Mesendoderm (in vitro differentiated cells): ENCODE data around the gene SLC24A4.

ENCODE experiments used
- DNase-seq: peaks from one replicate; pipeline ENCODE4 v3.0.0; 2013
- H2AK5ac ChIP-seq: 2 replicates; pipeline ENCODE4 v1.6.1; 2013; ENCODE audit warnings: low read length, inconsistent platforms
- H2BK120ac ChIP-seq: 2 replicates; pipeline ENCODE4 v1.6.1; 2013; ENCODE audit warnings: low read depth, mild to moderate bottlenecking, low read length, moderate library complexity, mixed read lengths
- H2BK15ac ChIP-seq: replicated peaks from 2 replicates; pipeline ENCODE4 v1.6.1; 2013; ENCODE audit warnings: low read depth, mild to moderate bottlenecking, moderate library complexity
- H2BK5ac ChIP-seq: 2 replicates; pipeline ENCODE4 v1.6.1; 2013; ENCODE audit warnings: low read length, inconsistent platforms
- H3K18ac ChIP-seq: 2 replicates; pipeline ENCODE4 v1.6.1; 2013; ENCODE audit warnings: mild to moderate bottlenecking, low read length, mixed read lengths
- H3K23ac ChIP-seq: one replicate; pipeline ENCODE4 v1.6.1; 2013; ENCODE audit warnings: low read length
- H3K27ac ChIP-seq: 2 replicates; pipeline ENCODE4 v1.5.1; 2013; ENCODE audit warnings: low read depth, mild to moderate bottlenecking, inconsistent platforms, low read length, moderate library complexity
- H3K27me3 ChIP-seq: 2 replicates; pipeline ENCODE4 v1.6.1; 2013; ENCODE audit warnings: low read length, control low read depth, mild to moderate bottlenecking, inconsistent platforms; ENCODE audit not compliant: insufficient read depth, poor library complexity
- H3K36me3 ChIP-seq: 2 replicates; pipeline ENCODE4 v1.6.1; 2013; ENCODE audit warnings: low read length, inconsistent platforms; ENCODE audit not compliant: control insufficient read depth, insufficient read depth
- H3K4ac ChIP-seq: one replicate; pipeline ENCODE4 v1.6.1; 2013; ENCODE audit warnings: low read depth, mild to moderate bottlenecking, low read length, moderate library complexity
- H3K4me1 ChIP-seq: 2 replicates; pipeline ENCODE4 v1.6.1; 2013; ENCODE audit warnings: low read depth, low read length, inconsistent platforms; ENCODE audit not compliant: control insufficient read depth
- H3K4me2 ChIP-seq: 2 replicates; pipeline ENCODE4 v1.6.1; 2013; ENCODE audit warnings: low read length
- H3K4me3 ChIP-seq: 2 replicates; pipeline ENCODE4 v1.5.1; 2013; ENCODE audit warnings: mild to moderate bottlenecking, low read length
- H3K56ac ChIP-seq: one replicate; pipeline ENCODE4 v1.6.1; 2013; ENCODE audit warnings: low read length
- H3K79me1 ChIP-seq: 2 replicates; pipeline ENCODE4 v1.6.1; 2013; ENCODE audit warnings: low read length, inconsistent platforms
- H3K79me2 ChIP-seq: 2 replicates; pipeline ENCODE4 v1.6.1; 2013; ENCODE audit warnings: mild to moderate bottlenecking, low read length; ENCODE audit not compliant: control insufficient read depth, insufficient read depth
- H3K9ac ChIP-seq: 2 replicates; pipeline ENCODE4 v1.6.1; 2013; ENCODE audit warnings: low read length, inconsistent platforms
- H4K5ac ChIP-seq: one replicate; pipeline ENCODE4 v1.6.1; 2013; ENCODE audit warnings: low read length
- H4K8ac ChIP-seq: one replicate; pipeline ENCODE4 v1.6.1; 2013; ENCODE audit warnings: low read depth, mild to moderate bottlenecking, control low read depth, low read length, moderate library complexity
- WGBS: extraction: QIAGEN DNeasy Blood & Tissue Kit; methylation state at CpG from one replicate; pipeline ENCODE4 v1.1.7; 2013; ENCODE audit warnings: low lambda C conversion rate, missing lambda C conversion rate; ENCODE audit not compliant: insufficient coverage; ENCODE audit errors: extremely low coverage; 5-methylcytosine and 5-hydroxymethylcytosine counted together

SLC24A4 gene

DNA sequence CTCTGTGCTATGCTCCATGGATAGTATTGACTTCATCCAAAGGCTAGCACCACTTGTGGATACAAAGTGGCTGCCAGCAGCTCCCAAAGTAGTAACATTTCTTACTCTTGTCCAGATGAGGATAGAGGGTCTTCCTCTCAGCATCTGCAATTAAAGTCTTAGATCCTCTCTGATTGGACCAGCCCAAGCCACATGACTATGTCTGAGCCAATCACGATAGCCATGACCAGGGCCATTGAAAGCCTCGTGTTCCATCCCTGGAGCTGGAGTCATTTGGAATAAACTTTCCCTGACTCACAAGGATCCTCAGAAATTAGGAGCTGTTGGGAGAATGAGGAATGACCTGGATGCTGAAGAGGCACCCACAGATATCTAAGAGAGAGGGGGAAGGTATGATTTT is 28.5 kb upstream of the SLC24A4 start:
- no peak overlapping the region for H3K4me2 ChIP-seq
- H3K27ac ChIP-seq, result no peak overlapping the region
- H3K56ac ChIP-seq, result no peak overlapping the region
- no peak overlapping the region for H2BK15ac ChIP-seq
- no peak overlapping the region for H3K23ac ChIP-seq
- no peaks in the 10 kb centered on the region for H3K79me2 ChIP-seq
- H2BK5ac ChIP-seq, result no peak overlapping the region
- no peaks in the 10 kb centered on the region for H3K36me3 ChIP-seq
- H4K5ac ChIP-seq, result no peak overlapping the region
- DNase-seq, result no peak
- no peaks in the 10 kb centered on the region for H3K27me3 ChIP-seq
- no peak overlapping the region for H2BK120ac ChIP-seq
- no CpG with 5 or more reads among the region's 2 CpGs for WGBS
- H3K79me1 ChIP-seq, result no peaks in the 10 kb centered on the region
- no peak overlapping the region for H2AK5ac ChIP-seq
- no peak overlapping the region for H3K9ac ChIP-seq
- H3K4ac ChIP-seq, result no peak overlapping the region
- H3K4me3 ChIP-seq, result no peak overlapping the region
- no peak overlapping the region for H4K8ac ChIP-seq
- no peaks in the 10 kb centered on the region for H3K4me1 ChIP-seq
- no peak overlapping the region for H3K18ac ChIP-seq

DNA sequence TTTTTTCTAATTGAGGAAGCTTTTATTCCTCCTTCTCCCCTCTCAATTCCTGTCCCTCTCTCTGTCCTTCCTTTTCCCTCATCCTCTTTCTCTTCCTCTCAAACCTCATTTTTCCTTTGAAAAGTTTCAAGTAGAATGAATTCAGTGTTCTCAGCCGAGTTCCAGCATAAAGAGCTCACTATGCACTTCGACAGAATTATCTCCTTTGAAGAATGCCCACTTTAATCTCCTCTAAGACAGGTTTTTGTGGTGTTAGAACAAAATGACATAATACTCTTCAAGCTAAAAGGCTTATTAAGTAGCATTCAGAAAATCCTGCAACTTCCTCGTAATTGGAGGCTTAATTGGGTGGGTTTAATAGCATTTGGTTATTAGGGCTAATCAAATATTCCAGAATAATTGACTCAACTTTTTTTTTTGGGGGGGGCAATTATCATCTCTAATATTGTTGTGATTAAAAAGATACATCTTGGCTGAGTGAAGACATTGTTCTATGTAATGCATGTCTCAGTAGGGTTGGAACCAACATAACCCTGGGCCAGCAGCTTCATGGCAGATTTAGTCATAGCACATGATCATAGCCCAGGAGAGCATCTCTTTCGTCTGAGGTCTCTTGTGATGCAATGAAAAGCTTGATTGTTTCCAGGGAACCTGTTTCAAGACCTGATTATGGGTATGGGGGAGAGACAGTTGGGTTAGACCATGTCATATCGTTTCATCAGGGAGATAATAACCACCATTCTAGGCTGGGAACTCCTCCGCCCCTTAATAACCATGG is 25.0 kb upstream of the SLC24A4 start:
- WGBS, result no CpG with 5 or more reads among the region's 6 CpGs
- H3K79me2 ChIP-seq, result no peaks in the 10 kb centered on the region
- no peak overlapping the region for H3K56ac ChIP-seq
- no peaks in the 10 kb centered on the region for H3K4me1 ChIP-seq
- no peak overlapping the region for H2BK5ac ChIP-seq
- no peak overlapping the region for H3K27ac ChIP-seq
- H3K36me3 ChIP-seq, result no peaks in the 10 kb centered on the region
- no peak overlapping the region for H4K5ac ChIP-seq
- no peak overlapping the region for H3K23ac ChIP-seq
- no peaks in the 10 kb centered on the region for H3K27me3 ChIP-seq
- H3K4me2 ChIP-seq, result no peak overlapping the region
- H3K4me3 ChIP-seq, result no peak overlapping the region
- H2AK5ac ChIP-seq, result no peak overlapping the region
- H3K9ac ChIP-seq, result no peak overlapping the region
- H3K18ac ChIP-seq, result no peak overlapping the region
- H3K4ac ChIP-seq, result no peak overlapping the region
- H2BK120ac ChIP-seq, result no peak overlapping the region
- no peak for DNase-seq
- H4K8ac ChIP-seq, result no peak overlapping the region
- no peaks in the 10 kb centered on the region for H3K79me1 ChIP-seq
- no peak overlapping the region for H2BK15ac ChIP-seq

DNA sequence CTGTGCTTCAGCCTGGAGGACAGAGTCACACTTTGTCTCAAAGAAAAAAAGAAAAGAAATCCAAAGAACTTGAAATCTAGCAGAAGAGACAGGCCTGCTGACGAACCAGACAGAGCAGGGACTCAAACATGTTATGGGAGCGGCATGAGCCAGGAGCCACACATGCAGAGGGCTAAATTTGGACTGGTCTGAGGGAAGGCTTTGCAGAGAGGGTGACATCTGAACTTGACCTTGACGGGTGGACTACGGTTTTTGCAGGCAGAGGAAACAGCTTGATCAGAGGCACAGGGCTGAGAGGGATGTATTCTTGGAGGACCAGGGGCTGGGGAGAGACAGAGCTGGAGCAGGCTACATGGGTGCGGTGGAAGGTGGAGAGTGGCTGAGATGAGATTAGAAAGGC is 20.5 kb upstream of the SLC24A4 start:
- Histone ChIP-seq H3K4me1 (no peaks in the 10 kb centered on the region), H2AK5ac (no peak overlapping the region), H3K9ac (no peak overlapping the region), H3K27ac (no peak overlapping the region), H2BK5ac (no peak overlapping the region), H4K8ac (no peak overlapping the region), H2BK120ac (no peak overlapping the region), H3K79me2 (no peaks in the 10 kb centered on the region), H3K23ac (no peak overlapping the region), H3K56ac (no peak overlapping the region), H3K79me1 (no peaks in the 10 kb centered on the region), H2BK15ac (no peak overlapping the region), H4K5ac (no peak overlapping the region), H3K36me3 (no peaks in the 10 kb centered on the region), H3K4me2 (no peak overlapping the region), H3K18ac (no peak overlapping the region), H3K27me3 (no peaks in the 10 kb centered on the region), H3K4ac (no peak overlapping the region), H3K4me3 (no peak overlapping the region)
- no peak for DNase-seq
- WGBS, result no CpG with 5 or more reads among the region's 5 CpGs

DNA sequence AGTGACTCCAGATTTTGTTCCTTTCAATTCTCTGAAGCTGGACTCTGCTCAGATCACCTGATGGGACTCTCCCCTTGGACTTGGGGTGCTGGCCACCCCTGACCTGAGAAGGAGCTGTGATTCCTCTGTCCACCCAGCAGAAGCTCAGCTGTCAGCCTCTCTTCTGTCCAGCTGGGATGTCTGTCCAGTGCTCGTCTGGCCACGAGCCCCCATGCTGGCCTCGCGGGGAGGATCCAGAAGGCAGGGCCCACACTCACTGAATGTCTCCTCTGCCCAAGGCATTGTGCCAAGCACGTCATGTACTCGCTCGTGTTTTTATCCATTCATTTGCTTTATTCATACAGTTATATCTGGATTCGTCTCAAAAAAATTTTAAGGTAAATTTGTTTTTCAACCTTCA is 14.2 kb upstream of the SLC24A4 start:
- Histone ChIP-seq H3K79me2 (no peaks in the 10 kb centered on the region), H3K18ac (no peak overlapping the region), H3K79me1 (no peaks in the 10 kb centered on the region), H3K56ac (no peak overlapping the region), H3K4me1 (no peaks in the 10 kb centered on the region), H2BK5ac (no peak overlapping the region), H3K4ac (no peak overlapping the region), H2BK120ac (no peak overlapping the region), H3K4me2 (no peak overlapping the region), H3K27me3 (no peaks in the 10 kb centered on the region), H3K36me3 (no peaks in the 10 kb centered on the region), H4K8ac (no peak overlapping the region), H3K23ac (no peak overlapping the region), H2BK15ac (no peak overlapping the region), H3K4me3 (no peak overlapping the region), H4K5ac (no peak overlapping the region), H2AK5ac (no peak overlapping the region), H3K9ac (no peak overlapping the region), H3K27ac (no peak overlapping the region)
- DNase-seq, result no peak
- WGBS, result no CpG with 5 or more reads among the region's 8 CpGs

DNA sequence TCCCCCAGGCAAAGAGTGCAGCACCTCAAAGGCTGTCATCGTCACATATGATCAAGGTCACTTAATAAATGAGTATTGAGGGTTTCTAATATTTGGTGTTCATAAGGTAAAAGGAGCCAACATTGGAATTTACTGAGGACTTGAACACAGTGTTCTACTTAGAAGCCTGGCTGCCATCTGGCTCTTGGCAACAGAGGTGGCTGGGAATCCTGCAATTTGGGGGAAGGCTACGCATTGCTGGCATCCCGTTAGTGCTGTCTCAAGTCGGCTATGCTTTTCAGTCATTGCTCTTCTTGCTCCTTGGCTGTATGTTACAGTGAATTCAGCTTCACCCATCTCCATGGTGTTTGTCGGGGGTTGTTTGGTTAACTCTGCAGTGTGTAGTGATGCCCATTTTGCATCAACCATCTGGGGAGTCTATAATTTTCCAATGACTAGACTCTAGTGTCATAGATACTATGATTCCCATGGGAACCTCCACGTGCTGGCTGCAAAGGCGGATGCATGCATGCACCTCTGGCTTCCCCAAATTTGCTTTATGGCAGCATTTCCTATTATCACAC is 12.9 kb upstream of the SLC24A4 start:
- no peak overlapping the region for H2BK15ac ChIP-seq
- no peak overlapping the region for H2BK120ac ChIP-seq
- H4K8ac ChIP-seq, result no peak overlapping the region
- no peak overlapping the region for H3K18ac ChIP-seq
- no peak overlapping the region for H3K23ac ChIP-seq
- H3K4me2 ChIP-seq, result no peak overlapping the region
- WGBS, result no CpG with 5 or more reads among the region's 7 CpGs
- H3K36me3 ChIP-seq, result no peaks in the 10 kb centered on the region
- H3K9ac ChIP-seq, result no peak overlapping the region
- no peak overlapping the region for H2AK5ac ChIP-seq
- H3K4me3 ChIP-seq, result no peak overlapping the region
- H3K79me2 ChIP-seq, result no peaks in the 10 kb centered on the region
- H3K56ac ChIP-seq, result no peak overlapping the region
- H4K5ac ChIP-seq, result no peak overlapping the region
- no peaks in the 10 kb centered on the region for H3K4me1 ChIP-seq
- no peaks in the 10 kb centered on the region for H3K79me1 ChIP-seq
- no peak overlapping the region for H2BK5ac ChIP-seq
- H3K27ac ChIP-seq, result no peak overlapping the region
- H3K27me3 ChIP-seq, result no peaks in the 10 kb centered on the region
- DNase-seq, result no peak
- no peak overlapping the region for H3K4ac ChIP-seq
